ENCODE results near the gene SLC9B1. TPM values are rescaled to one million over a fixed set of nuclear protein-coding genes. Genes with fewer than 3 reads are reported as not detected.
A peak's percentile ranks its signal among the peaks of the same experiment; 100 is the strongest.

SLC9B1 gene
- total and polyA plus RNA-seq, 2 of the 13 experiments (the other 11 are each of a cell fraction or from before 2014, with no cell fraction given) = 0.17 to 0.20 TPM

GRCh38 chr4:102868781-102869568 lies 150.5 kb downstream of the SLC9B1 start, which contains the start of gene CISD2:
TSS of gene CISD2 (plus strand) at chr4:102868992. CDS start at chr4:102869085, 93 bp downstream.
- Histone ChIP-seq H3K4me1 (ENCODE audit: insufficient read depth, low read length) (peaks cover 49% of the 10 kb centered on the region), H4K20me1 (ENCODE audit: insufficient read depth, low read length) (no peaks in the 10 kb centered on the region), H3K9ac (ENCODE audit: insufficient read depth, low read depth, low read length) (peak within 1 kb of the TSS; percentile 83), H3K4me2 (ENCODE audit: low read depth, low read length) (peak within 1 kb of the TSS; percentile 84), H3K36me3 (replicated peaks in 1 of 2; ENCODE audit: control insufficient read depth in 1 of 2, insufficient read depth in 2 of 2, low read length in 2 of 2) (no peaks in the 10 kb centered on the region), H2AFZ (ENCODE audit: low read length) (peak within 1 kb of the TSS; percentile 97), H3K9me3 (ENCODE audit: low read length) (no peaks in the 10 kb centered on the region), H3K27ac (ENCODE audit: extremely low read length, insufficient read depth, low read length) (peak within 1 kb of the TSS; percentile 98), H3K4me3 (replicated peaks in 1 of 3; ENCODE audit: insufficient read depth in 1 of 3, low read depth in 2 of 3, low read length in 3 of 3) (peak within 1 kb of the TSS; percentile 58 to 76 (median 67)), H3K79me2 (ENCODE audit: insufficient read depth, low read length) (peaks cover 82% of the 10 kb centered on the region), H3K27me3 (ENCODE audit: control insufficient read depth in 1 of 2, insufficient read depth in 2 of 2, low read length in 2 of 2) (no peaks in the 10 kb centered on the region)
- peak; percentile 97 for ATAC-seq
- in situ Hi-C loops (cut with HindIII; ENCODE audit: extremely low pct_ligation_motif_present, low pct_unique_long_range_greater_than_20kb) = loop anchor here (5.0 kb wide), 1 partner anchor 42 kb away; the partner anchor contains the start of gene UBE2D3
- peak; percentile 78 for DNase-seq (ENCODE audit: low spot score)
- FAIRE-seq = no peak
- WGBS (ENCODE audit: low lambda C conversion rate) = under 1% methylated on average over 39 of the region's 71 CpGs
- CTCF ChIA-PET (ENCODE audit: low intra/inter-chr PET ratio, low total read pairs) = no interaction called here
- POLR2A ChIA-PET = interaction anchor here (0.6 to 3.9 kb wide), 22 partner anchors 10 to 427 kb away, joined by 3 to 121 read pairs (median 4); partner anchors contain the start of genes BDH2, NFKB1, SLC9B2 and UBE2D3
- intact Hi-C loops (cut with micrococcal nuclease; ENCODE audit: unreplicated experiment) = loop anchor here (1.0 kb wide), 1 partner anchor 41 kb away; no protein-coding TSS in a partner anchor
- BruUV-seq (replicated peaks) = TSS peak; percentile 64
- TF ChIP-seq FOXP1 (IDR thresholded peaks at IDR 0.05) = no peak
- TF ChIP-seq FOXP1 (CRISPR knock-in tag; IDR thresholded peaks at IDR 0.05) = peak; percentile 56; the same call in 1 of the 2 replicates
- TF ChIP-seq ZNF335 (CRISPR knock-in tag; IDR thresholded peaks at IDR 0.05) = peak; percentile 88
- TF ChIP-seq NFE2 (CRISPR knock-in tag; IDR thresholded peaks at IDR 0.05) = no peak
- TF ChIP-seq TCF7 (IDR thresholded peaks at IDR 0.05; ENCODE audit: low read depth) = 0 out of 2 replicates have a peak, but pooled peaks have one; percentile 17
- TF ChIP-seq ZC3H13 (CRISPR knock-in tag; IDR thresholded peaks at IDR 0.05) = peak; percentile 95
- no peak for TF ChIP-seq TERF1 (CRISPR knock-in tag; IDR thresholded peaks at IDR 0.05)
- peak; percentile 46; the same call in 1 of the 2 replicates for TF ChIP-seq ZNF800 (CRISPR knock-in tag; IDR thresholded peaks at IDR 0.05)
- TF ChIP-seq ZNF709 (CRISPR knock-in tag; IDR thresholded peaks at IDR 0.05) = peak; percentile 96
- TF ChIP-seq NONO (IDR thresholded peaks at IDR 0.05) = no peak
- TF ChIP-seq NONO (CRISPR knock-in tag; conservative IDR thresholded peaks at IDR 0.05) = peak; percentile 92
- TF ChIP-seq ZBTB21 (CRISPR knock-in tag; IDR thresholded peaks at IDR 0.05) = no peak
- peak; percentile 78 for TF ChIP-seq POGZ (CRISPR knock-in tag; IDR thresholded peaks at IDR 0.05)
- peak; percentile 44 for TF ChIP-seq ZNF205 (CRISPR knock-in tag; IDR thresholded peaks at IDR 0.05)
- peak; percentile 60; the same call in 1 of the 2 replicates for TF ChIP-seq ZBTB38 (CRISPR knock-in tag; IDR thresholded peaks at IDR 0.05)
- peak; percentile 81; the same call in 1 of the 2 replicates for TF ChIP-seq MYC (CRISPR knock-in tag; IDR thresholded peaks at IDR 0.05; ENCODE audit: borderline replicate concordance)
- no peak for TF ChIP-seq ZNF232 (CRISPR knock-in tag; IDR thresholded peaks at IDR 0.05; ENCODE audit: borderline replicate concordance)
- peak; percentile 82 for TF ChIP-seq JARID2 (CRISPR knock-in tag; IDR thresholded peaks at IDR 0.05; ENCODE audit: insufficient replicate concordance)
- TF ChIP-seq TEAD3 (CRISPR knock-in tag; optimal IDR thresholded peaks at IDR 0.05; ENCODE audit: borderline replicate concordance) = peak; percentile 69
- TF ChIP-seq ZNF850 (CRISPR knock-in tag; conservative IDR thresholded peaks at IDR 0.05) = no peak
- 0 out of 2 replicates have a peak, but pooled peaks have one; percentile 54 for TF ChIP-seq ZNF329 (CRISPR knock-in tag; IDR thresholded peaks at IDR 0.05; ENCODE audit: low read depth)
- peak; percentile 76; the same call in 1 of the 2 replicates for TF ChIP-seq ZSCAN25 (CRISPR knock-in tag; IDR thresholded peaks at IDR 0.05)
- peak; percentile 77; the same call in 1 of the 2 replicates for TF ChIP-seq ZNF841 (CRISPR knock-in tag; IDR thresholded peaks at IDR 0.05; ENCODE audit: borderline replicate concordance)
